ENCODE data around the gene KCNC3.

KCNC3 gene

DNA sequence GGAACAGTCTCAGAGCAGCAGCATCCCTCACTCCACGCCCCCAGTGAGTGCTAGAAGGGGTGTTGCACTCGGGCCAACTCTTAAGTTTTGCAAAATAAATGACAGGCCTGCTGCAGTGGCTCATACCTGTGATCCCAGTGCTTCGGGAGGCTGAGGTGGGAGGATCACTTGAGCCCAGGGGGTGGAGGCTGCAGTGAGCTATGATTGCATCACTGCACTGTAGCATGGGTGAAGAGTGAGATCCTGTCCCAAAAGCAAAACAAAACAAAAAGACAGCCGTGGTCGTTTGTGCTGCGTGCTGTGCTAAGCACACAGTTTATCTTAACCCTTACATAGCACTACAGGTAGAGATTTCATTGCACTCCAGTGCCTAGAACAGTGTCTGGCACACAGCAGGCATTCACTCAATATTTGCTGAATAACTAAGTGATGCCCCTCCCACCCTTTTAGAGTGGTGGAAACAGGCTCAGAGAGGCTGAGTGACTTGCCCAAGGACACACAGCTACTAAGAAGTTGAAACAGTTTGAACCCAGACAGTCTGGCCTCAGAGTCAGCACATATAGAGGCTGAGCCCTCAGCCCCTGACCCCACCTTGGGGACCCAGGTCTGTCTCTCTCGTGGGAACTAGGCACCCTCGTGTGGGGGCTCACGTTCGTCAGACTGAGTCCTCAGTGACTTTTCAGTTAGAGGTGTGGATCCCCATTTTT lies 18.3 kb downstream of the KCNC3 start:
- no peak for DNase-seq

DNA sequence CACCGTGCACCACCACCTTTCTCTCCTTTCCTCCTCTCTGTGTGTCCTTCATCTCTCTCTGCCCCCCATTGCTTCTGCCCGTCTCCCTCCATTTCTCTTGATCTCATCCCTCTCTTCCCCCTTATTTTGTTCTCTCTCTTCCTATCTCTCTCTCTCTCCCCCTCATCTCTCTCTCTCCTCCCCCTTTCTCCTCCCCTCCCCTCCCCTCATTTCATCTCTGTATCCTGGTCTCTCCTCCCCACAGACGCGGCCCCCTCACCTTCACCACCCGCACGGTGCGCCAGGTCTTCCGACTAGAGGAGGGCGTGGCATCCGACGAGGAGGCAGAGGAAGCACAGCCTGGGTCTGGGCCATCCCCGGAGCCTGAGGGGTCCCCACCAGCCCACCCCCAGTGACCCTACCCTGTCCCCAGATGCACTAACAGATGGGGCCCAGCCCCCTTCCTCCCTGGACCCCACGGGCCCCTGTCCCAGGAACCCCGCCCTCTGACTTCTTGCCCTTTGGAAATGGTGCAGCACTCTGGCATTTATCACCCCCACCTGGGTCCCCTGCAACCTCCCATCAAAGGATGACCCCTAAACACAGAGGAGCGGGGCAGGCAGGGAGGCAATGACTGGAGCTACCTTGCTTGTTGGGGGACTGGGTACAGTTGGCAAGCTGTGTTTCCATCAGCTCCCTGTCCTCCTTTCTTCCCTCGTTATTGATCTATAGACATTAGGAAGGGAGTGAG lies 19.6 kb downstream of the KCNC3 start:
- no peak for DNase-seq

DNA sequence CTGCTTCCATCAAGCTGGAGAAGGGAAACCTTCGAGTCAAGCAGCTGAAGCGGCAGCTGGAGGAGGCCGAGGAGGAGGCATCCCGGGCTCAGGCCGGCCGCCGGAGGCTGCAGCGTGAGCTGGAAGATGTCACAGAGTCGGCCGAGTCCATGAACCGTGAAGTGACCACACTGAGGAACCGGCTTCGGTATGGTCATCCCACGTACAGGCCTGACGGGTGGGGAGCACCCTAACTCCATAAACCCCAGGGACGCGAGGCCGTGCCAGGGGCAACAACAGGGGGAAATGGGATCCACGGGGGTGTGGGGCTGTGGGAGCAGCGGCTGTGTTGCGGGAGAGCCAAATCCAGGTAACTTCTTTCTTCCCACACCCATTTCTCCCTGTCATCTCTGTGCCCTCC lies 20.2 kb downstream of the KCNC3 start:
- DNase-seq: no peak

DNA sequence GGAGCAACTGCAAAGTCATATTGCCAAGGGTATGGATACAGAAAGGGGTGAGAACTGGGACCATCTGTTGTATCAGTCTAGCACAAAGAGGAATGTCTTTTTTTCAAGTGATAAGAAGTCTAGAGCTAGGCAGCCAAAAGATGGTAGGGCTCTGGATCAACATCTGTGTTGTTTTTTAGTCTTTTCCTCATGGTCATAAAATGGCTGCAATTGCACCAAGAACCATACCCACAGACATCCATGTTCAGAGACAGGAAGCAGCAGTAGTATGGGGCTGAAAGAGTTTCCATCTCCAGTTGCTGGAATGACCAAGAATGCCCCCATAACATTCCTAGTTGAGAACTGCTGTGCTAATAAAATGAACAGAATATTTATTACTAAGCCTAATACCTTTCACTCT lies 25.6 kb downstream of the KCNC3 start:
- no peak for DNase-seq

DNA sequence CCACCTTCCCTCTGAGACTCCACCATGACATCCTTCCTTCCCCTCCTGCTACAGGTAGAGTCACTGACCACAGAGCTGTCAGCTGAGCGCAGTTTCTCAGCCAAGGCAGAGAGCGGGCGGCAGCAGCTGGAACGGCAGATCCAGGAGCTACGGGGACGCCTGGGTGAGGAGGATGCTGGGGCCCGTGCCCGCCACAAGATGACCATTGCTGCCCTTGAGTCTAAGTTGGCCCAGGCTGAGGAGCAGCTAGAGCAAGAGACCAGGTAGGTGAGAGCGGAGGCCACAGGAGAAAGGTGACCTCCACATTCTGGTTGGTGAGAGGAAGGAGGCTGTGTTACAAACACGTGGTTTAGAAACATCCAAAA lies 27.6 kb downstream of the KCNC3 start:
- DNase-seq: no peak

DNA sequence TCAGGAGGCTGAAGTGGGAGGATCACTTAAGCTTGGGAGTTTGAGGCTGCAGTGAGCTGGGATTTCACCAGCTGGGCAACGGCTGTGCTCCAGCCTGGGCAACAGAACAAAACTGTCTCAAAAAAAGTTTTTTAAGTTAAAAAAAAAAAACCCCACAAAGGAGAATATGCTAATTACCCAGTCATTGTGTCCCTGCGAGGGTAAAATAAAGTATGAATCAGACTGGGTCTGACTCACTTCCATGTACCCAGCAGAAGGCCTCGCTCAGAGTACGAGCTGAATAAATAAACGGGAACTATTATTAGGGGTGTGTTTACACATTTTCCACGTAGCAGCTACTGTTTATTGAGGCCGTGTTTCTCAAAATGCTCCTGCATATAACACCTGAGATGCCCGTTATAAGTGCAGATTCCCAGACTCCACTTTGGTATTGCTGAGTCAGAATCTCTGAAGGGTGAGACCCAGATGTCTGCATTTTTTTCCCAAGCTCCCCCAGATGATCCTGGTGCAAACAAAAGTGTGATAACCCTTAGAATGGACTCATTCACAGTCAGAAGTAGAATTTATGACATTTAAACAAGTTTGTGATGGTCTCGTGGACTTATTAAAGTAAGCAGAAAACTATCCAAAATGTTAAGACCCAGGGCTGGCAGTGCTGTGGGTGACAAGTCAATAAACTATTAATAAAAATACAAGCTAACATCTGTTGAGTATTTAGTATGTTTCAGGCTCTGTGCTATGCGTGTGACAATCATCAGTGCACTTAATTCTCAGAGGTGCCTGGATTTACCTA lies 28.2 kb downstream of the KCNC3 start:
- no peak for DNase-seq

DNA sequence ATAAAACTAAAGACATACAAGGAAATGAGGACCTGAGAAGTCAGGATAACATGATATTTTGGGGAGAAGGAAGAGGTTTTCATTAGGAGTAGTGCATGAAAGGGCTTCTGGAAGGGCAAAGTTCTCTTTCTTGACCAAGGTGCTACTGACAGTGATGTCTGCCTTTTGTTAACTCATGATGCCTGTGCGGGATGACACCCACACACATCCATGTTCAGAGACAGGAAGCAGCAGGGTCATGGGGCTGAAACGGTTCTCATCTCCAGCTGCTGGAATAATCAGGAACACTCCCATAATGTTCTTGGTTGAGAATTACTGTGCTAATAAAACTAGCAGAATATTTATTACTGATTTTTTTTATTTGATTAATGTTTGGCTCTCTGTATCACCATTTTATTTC lies 29.1 kb downstream of the KCNC3 start:
- DNase-seq: no peak

DNA sequence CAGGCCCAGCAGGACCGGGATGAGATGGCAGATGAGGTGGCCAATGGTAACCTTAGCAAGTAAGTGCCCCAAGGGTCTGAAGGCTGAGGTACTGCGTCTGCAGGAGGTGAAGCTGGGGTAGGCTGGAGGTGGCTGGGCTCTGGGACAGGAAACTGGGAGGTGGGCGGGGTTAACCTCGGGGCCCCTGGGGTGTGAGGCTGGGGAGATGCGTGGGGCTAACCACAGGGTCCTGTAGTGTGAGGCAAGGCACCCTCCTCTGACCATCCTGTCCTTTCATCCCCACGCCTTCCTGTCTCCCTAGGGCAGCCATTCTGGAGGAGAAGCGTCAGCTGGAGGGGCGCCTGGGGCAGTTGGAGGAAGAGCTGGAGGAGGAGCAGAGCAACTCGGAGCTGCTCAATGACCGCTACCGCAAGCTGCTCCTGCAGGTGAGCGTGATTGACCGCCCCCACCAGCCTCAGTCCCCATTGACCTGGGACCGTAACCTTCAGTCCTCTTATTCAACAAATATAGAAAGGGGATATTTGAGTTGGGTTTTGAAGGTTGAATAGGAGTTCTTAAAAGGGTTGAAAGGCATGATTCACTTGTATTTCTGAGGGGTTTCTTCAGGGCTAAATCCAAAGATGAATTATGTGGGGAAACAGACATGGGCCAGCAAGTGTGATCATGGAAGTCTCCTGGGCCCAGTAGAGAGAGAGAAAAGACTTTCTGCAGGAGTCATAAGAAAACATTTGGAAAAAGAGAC lies 35.7 kb downstream of the KCNC3 start:
- no peak for DNase-seq

DNA sequence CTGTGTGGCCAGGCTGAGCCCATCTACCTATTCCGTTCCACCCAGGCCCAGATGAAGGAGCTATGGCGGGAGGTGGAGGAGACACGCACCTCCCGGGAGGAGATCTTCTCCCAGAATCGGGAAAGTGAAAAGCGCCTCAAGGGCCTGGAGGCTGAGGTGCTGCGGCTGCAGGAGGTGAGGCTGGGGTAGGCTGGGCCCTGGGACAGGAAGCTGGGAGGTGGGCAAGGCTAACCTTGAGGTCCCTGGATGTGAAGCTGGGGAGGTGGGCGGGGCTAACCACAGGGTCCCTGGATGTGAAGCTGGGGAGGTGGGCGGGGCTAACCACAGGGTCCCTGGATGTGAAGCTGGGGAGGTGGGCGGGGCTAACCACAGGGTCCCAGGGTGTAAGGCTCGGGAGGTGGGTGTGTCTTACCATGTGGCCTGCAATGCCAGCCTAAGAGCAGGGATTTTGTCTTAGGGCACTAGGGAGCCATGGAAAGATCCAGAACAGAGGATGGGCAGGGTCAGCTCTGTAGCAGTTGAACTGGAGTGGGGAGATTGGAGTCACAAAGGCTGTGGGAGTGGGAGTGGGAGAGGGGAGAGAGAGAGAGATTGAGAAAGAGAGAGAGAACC lies 36.9 kb downstream of the KCNC3 start:
- DNase-seq: no peak

DNA sequence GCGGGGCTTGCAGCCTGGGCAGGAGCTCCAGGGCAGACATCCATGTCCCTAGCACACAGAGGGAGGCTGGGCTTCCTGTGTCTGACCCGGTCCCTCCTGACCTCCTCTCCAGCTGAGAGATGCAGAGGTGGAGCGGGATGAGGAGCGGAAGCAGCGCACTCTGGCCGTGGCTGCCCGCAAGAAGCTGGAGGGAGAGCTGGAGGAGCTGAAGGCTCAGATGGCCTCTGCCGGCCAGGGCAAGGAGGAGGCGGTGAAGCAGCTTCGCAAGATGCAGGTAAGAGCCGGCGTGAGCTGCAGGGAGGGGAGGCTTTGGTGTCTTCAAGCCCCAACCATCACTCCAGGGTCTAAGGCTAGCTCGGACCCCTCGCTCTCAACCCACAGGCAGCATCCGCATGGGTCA lies 38.4 kb downstream of the KCNC3 start:
- no peak for DNase-seq

DNA sequence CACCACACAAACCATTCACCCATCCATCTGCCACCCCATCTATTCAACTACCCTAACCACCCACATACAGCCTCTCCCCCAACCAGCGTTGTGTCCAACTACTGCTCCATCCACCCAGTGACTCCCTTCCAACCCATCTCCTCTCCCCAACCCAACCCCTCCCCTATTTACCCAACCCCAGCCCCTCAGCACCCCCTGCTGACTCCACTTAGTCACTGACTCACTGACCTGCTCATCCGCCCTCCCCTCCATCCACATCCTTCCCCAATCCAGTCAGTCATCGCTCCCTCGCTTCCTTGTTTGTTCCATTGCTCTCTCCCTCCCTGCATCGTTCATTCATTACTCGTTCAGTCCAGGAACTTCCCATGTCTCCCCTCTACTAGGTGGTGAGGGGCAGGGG lies 39.2 kb downstream of the KCNC3 start:
- DNase-seq: no peak

DNA sequence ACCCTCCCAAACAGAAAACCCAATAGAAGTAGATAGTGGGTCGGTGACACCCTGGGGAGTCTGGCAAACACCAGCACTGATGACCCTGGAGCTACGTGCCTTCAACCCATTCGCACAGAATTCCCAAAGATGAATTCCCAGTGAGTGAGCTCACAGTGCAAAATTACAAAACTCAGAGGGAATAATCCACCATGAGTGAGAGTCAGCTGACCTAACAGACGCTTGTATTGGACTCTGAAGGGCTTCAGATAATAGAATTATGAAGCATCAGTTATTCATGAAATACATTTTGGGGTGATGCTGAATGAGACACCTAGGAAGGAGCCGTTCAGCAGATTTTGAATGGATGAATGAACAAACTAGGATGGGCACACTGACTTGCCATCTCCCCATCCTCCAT lies 40.2 kb downstream of the KCNC3 start:
- DNase-seq: no peak

DNA sequence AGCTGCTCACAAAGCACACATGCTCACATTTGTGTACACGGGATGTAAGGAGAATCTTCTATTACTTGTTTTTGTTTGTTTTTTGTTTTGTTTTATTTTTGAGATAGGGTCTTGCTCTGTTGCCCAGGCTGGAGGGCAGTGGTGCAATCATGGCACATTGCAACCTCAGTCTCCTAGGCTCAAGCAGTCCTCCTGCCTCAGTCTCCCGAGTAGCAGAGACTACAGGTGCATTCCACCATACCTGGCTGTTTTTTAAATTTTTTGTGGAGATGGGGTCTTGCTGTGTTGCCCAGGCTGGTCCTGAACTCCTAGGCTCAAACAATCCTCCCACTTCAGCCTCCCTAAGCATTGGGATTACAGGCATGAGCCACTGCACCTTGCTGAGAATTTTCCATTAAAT lies 41.8 kb downstream of the KCNC3 start:
- no peak for DNase-seq

DNA sequence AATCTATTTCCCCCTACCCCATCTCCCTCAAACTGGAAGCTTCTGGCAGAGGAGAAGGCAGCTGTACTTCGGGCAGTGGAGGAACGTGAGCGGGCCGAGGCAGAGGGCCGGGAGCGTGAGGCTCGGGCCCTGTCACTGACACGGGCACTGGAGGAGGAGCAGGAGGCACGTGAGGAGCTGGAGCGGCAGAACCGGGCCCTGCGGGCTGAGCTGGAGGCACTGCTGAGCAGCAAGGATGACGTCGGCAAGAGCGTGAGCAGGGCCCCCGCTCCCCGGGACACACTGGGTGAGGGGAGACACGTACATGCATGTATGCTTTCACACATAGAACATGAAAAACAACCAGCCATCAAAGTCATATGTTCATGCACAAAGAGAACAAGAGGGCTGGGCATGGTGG lies 42.7 kb downstream of the KCNC3 start:
- no peak for DNase-seq

DNA sequence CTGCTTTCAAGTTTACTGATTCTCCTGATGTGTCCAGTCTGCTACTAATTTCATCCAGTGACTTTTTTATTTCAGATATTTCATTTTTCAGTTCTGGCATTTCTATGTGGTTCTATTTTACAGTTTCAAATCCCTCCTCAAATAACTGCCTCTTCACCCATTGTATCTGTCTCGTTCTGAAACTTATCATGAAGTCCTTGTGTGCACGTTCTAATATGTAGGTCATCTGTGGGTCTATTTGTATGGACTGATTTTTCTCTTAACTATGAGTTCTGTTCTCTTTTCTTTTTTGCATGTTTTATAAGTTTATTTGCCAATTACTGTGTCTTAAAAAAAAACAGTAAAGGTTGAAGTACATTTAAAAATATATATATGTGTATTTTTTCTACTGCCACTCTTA lies 43.3 kb downstream of the KCNC3 start:
- no peak for DNase-seq

DNA sequence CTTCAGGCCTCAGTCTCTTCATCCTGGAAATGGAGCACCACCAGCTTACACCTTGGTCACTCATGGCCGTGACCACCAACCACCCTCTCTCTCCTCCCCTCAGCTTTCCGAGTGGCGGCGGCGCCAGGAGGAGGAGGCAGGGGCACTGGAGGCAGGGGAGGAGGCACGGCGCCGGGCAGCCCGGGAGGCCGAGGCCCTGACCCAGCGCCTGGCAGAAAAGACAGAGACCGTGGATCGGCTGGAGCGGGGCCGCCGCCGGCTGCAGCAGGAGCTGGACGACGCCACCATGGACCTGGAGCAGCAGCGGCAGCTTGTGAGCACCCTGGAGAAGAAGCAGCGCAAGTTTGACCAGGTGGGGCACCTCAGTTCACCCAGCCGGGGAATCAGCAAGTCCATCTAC lies 47.7 kb downstream of the KCNC3 start:
- no peak for DNase-seq

DNA sequence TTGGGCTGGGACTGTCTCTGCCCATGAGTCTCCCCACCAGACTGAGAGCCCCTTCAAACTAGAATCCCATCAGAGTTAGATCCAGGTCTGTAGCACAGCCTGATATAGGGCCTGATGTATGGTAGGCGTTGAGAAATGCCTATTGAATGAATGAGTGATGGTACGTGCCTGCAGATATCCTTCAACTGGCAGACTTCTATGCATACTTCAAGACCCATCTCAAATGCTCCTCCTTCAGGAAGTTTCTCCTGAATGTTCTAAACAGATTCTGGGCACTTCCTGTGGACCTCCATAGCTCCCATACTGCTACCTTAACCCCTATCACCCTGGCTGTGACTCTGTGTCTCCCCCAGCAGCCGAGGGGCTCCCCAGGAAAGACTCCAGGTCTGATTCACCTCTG lies 48.2 kb downstream of the KCNC3 start:
- no peak for DNase-seq

DNA sequence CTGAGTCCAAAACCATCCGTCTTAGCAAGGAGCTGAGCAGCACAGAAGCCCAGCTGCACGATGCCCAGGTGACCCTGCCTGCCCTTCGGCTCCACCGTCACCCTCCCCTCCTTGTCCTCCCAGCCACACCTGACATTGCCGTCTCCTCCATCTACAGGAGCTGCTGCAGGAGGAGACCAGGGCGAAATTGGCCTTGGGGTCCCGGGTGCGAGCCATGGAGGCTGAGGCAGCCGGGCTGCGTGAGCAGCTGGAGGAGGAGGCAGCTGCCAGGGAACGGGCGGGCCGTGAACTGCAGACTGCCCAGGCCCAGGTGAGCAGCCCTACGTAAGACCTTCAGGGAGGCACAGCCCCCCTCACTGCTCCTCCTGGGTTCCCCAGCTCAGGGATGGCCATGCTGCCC lies 49.1 kb downstream of the KCNC3 start:
- no peak for DNase-seq

DNA sequence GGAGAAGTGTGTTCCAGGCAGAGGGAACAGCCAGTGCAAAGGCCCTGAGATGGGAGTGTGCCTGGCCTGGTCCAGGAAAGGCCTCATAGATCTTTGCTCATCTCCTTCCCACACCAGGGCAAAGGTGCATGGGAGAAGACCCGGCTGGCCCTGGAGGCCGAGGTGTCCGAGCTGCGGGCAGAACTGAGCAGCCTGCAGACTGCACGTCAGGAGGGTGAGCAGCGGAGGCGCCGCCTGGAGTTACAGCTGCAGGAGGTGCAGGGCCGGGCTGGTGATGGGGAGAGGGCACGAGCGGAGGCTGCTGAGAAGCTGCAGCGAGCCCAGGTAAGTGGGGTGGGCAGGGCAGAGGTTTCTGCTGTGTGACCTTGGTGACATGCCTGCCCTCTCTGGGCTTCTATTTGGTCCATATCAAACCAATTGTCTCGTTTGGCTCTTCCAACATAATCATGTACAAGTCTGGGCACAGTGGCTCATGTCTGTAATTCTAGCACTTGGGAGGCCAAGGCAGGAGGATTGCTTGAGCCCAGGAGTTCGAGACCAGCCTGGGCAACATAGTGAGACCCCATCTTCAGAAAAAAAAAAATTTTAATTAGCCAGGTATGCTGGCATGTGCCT lies 51.1 kb downstream of the KCNC3 start:
- DNase-seq: no peak

DNA sequence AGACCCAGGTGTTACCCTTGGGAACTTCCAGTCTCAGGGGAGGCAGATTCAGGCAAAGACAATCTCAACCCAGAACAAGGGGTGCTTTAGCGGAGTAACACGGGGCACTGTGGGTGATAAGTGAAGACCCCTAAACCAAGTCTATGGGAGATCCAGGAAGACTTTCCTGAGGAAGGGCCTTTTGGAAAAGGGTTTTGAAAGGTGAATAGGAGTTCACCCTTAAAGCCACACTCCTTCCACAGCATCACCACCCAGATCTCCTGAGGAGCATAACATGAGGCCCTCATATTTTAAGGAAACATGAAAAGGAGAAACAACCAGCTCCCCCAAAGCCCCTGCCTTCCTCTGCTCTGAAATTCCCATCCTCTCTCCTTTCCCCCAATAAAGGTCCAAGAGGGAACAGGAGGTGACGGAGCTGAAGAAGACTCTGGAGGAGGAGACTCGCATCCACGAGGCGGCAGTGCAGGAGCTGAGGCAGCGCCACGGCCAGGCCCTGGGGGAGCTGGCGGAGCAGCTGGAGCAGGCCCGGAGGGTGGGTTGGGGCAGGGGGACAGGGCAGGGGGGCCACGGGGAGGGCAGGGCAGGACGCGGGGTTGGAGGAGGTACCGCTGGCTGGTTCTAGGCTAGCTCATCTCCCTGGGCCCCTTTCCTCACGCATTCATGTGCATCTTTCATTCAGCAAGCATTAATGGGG lies 52.7 kb downstream of the KCNC3 start:
- no peak for DNase-seq

DNA sequence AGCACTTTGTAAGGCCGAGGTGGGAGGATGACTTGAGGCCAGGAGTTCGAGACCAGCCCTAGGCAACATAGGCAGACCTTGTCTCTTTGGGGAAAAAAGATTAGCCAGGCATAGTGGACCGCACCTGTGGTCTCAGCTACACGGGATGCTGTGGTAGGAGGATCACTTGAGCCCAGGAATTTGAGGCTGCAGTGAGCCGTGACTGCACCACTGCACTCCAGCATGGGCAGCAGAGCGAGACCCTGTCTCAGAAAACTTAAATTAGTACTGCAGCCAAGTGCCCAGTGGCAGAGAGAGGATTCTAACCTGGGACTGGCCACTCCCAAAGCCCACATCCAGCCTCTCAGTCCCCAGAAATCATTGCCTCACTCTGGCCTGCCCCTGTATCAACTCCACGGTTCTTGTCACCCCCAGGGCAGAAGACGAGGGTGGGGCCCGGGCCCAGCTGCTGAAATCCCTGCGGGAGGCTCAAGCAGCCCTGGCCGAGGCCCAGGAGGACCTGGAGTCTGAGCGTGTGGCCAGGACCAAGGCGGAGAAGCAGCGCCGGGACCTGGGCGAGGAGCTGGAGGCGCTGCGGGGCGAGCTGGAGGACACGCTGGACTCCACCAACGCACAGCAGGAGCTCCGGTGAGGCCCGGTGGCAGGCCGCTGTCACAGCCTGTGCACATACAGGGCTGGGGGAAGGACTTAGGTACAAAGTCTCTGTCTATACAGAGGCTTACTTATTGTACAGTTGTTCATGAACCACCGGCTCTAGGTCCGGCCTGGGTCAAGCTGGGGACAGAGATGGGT lies 53.4 kb downstream of the KCNC3 start:
- no peak for DNase-seq
